CD4-positive, alpha-beta T cell treated with Interleukin-12 subunit alpha and Interleukin-12 subunit beta, for 1 hour (primary cell): ENCODE data around the gene KCNE1.
"Not testable (repeated sequence)": the region's sequence is repeated elsewhere in the genome, so short reads cannot be mapped to it uniquely, and the experiment has no call there.

Experiments used
- DNase-seq: peaks from one replicate; pipeline ENCODE4 v3.0.0-alpha.2; 2020

The KCNE1 gene

DNA sequence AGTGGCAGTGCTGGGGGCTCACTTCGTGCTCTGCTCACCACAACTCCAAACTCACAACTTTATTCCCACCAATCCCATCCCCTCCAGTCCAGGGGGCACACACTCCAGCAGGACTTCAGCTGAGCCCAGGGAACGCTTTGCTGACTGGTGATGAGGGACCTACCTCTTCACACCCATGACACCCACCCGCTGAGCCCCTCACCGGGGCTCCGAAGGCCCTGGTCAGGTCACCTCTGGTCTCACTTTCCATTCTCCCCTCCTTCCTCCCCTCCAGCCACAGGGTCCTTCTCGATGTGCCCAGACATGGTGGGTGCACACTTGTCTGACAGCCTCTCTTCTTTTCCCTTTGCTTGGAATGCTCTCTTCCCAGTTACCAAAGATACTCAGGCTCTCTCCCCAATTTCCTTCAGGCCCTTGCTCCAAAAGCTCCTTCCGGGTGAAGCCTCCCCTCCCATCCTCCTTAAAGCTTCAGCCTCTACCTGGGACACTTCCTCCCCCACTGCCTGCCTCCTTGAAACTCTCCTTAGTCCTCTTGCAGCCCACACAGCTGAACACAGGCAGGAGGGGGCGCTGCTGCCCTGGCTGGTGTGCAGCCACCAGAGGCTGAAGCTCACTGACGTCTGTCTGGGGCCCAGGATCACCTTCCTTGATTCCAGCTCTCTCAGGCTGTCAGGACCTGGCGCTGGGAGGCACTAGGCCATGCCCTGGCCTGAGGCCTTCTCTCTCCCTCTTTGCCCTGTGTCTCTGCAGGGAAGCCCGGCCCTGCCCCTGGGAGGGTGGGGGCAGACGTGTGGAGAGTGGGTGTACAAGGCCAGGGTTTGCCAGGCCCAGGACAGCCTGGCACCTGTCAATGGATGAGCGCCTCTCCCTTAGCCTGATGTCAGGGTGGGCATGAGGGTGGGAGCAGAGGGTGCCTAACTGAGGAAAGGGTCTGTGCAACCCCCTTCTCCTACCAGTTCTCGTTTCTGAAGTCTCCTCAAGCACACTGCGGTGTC lies 1.6 kb downstream of the KCNE1 start:
- DNase-seq, result peak; percentile 13

GRCh38 chr21:34509151-34509550 lies 2.9 kb downstream of the KCNE1 start:
- no peak for DNase-seq

- DNase-seq, result no peak
These were observed 7.4 kb downstream of the KCNE1 start for GRCh38 chr21:34504595-34504994.

DNA sequence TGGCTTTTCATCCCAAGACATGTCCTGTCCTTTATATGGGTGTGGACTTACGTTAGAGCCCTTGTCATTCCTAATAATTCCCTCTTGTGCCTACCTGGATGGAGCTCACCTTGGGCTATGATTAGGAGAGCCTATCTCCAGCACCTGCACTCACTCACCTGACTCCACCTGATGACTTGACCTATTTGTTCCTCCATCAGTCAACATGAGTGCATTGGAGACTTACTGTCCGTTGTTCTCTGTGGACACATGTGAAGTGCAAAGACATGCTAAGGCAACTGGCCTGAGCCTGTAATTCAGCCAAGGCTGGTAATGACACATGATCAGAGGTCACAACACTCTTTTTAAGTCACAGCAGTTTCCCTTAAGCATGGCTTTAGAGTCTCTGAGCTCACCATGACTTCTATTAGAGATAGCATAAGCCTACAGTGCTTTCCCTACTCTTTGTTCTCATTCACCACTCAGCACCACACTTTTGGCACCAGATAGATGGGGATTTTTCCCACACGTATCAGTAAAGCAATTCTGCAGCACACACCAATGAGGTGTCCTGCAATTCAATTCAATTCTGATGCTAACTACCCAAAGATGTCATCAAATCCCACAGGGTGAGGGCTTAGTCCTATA lies 9.4 kb downstream of the KCNE1 start:
- no peak for DNase-seq

DNA sequence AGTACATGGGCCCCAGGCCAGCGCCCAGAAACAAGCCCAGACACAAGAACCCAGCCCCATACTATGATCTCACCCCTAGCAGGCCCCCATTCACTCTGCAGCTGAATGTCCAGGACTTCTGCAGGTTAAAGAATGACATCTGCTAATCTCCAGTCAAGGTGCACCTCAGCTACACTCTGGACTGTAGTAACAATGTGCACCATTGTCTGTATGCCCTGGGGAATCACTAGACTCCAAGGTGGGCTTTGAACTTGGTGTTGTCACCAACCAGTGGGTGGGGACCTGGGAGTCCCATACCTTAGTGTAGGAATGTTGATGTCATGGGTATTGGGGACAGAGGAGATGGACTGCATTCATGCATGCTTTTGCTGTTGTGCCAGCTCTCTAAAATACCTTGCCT lies 10.3 kb downstream of the KCNE1 start:
- DNase-seq, result no peak

DNA sequence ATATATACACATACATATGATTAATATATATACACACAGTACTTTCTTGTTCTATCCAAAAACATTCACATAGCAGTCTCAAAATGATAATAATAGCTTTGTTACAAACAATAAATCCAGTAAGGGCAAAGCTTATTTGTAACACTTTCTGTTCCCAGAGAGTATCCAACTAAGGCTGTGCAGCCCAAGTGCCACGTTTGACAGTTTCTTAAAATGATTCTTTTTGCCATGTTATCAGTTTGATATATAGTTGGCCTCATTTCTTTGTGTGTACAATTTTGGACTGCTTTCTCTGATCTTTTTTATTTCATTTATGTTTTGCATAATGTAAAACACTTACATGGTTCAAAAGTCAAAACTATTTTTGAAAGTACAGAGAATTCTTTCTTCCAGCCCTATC lies 11.8 kb downstream of the KCNE1 start:
- DNase-seq, result no peak

DNA sequence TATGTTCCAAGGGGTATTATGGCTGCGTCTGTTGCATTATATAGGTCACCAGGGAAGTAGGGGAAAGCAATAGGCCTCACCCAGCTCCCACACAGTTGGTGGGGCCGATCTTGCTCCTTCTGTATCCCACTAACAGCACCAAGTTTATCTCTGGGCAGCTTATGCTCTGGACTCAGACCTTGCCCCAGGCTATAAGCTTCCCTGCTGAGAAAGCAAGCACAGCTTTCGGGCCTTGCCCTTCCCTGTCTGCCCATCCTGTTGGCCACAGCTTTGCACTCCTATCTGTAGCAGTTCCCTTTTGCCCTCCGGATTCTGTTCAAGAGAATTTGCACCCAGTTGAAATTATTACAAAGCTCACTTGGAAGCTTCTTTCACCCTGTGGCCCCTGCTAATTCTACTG lies 12.9 kb downstream of the KCNE1 start:
- DNase-seq, result no peak

GRCh38 chr21:34498623-34499022 lies 13.4 kb downstream of the KCNE1 start:
- DNase-seq, result no peak

GRCh38 chr21:34483854-34484253 lies 28.2 kb downstream of the KCNE1 start:
- not testable (repeated sequence) for DNase-seq

DNA sequence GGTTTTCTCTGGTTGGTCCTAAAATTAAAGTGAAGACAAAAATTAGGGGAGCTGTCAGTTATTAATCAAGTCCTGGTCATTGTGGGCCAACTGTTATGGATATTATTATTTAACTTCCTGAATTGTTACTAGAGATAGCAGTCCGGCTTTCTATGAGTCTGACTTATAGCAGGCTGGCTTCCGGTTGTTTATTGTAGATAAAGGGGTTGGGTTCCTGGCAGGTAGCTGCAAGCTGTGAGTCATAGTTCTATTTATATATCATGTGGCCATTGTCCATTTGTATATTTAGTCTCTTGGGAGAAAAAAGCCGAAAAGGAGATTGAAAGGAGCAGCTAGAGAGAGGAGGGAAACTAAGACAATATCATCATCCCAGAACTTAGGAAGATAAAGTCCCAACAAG lies 28.6 kb downstream of the KCNE1 start:
- DNase-seq, result not testable (repeated sequence)

DNA sequence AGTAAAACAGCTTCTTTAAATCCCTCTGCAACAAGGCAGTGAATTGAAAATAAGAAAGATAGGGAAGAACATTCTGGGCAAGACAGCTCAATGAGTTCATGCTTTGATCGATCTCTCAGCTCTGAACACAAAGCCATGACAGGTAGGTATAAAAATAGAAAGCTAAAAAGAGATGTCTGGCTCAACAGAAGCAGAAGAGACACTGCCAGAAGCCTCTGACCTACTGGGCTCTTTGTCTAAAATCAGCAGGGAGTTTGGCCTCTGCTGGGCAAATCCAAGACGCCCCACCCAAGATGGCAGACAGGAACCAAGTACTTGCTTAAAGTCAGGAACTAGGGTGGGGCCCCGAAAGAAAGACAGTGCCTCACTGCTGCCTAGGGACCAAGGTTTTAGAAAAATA lies 44.7 kb downstream of the KCNE1 start:
- DNase-seq, result not testable (repeated sequence)

DNA sequence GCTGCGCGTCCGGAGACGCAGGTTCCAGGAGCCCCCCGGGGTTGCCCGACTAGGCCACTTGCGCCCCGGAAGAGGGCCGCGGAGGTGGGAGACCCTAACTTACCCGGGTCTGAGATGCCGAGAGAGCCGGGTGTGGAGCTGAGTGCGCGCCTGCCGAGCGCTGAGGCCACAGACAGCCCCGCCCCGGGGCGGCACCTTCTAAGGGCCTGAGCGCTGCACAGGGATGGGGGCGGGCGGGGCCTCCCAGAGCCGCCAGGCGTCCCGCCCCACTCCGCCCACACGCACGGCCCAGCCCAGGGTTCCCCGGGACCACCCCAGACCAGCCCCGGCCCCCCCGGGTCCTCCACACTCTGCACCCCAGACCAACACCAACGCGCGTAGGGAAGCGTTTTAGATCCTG lies 52.6 kb downstream of the KCNE1 start:
- DNase-seq, result not testable (repeated sequence)

GRCh38 chr21:34458266-34458665 lies 53.7 kb downstream of the KCNE1 start:
- DNase-seq, result not testable (repeated sequence)

GRCh38 chr21:34456180-34456579 lies 55.8 kb downstream of the KCNE1 start:
- DNase-seq, result not testable (repeated sequence)

GRCh38 chr21:34455628-34456027 lies 56.4 kb downstream of the KCNE1 start:
- DNase-seq, result not testable (repeated sequence)

DNA sequence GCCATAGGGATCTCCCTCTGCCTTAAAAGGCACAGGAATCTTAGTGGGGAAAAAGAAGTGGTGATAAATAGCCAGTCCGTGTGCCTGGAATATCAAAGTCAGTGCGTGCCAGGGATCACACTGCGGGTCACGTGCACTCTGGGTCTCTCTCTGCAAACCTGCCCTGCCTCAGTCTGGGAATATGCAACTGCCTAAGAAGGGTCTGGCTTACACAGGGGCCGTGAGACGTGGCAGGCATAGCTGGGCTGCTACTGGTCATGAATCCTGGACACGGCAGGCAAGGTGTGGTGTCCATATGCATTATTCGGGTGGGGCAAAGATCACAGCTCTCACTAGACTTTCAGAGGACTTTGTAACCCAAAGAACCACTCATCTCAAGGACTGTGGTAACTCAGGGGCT lies 65.0 kb downstream of the KCNE1 start:
- DNase-seq, result not testable (repeated sequence)

DNA sequence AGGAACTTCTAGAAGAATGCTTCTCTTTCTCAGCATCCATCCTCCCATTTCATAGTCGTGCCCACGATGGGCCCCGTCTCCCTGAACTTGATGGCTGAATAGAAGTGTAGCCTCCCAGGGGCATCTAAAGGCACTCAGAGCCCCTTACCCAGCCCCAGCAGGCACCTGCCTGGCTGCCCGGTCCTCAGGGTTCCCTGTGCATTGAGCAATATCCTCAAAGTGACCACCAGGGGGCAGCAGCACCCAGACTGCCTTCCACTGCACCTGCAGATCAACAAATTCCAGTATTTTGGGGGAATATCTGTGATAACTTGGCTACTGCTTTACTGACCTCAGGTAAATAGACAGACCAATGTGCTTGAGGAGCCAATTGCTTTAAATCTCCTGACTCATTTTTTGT lies 68.5 kb downstream of the KCNE1 start:
- DNase-seq, result not testable (repeated sequence)

- DNase-seq, result not testable (repeated sequence)
These were observed 82.3 kb downstream of the KCNE1 start for GRCh38 chr21:34429710-34430109.

- DNase-seq, result not testable (repeated sequence)
These were observed 83.6 kb downstream of the KCNE1 start for GRCh38 chr21:34428441-34428840.

GRCh38 chr21:34427339-34427738 lies 84.7 kb downstream of the KCNE1 start:
- not testable (repeated sequence) for DNase-seq

- DNase-seq, result not testable (repeated sequence)
These were observed 88.2 kb downstream of the KCNE1 start, which contains the start of gene SMIM34 for GRCh38 chr21:34423805-34424204. TSS of gene SMIM34 (minus strand) at chr21:34423951. CDS start at chr21:34423839, 112 bp downstream.

DNA sequence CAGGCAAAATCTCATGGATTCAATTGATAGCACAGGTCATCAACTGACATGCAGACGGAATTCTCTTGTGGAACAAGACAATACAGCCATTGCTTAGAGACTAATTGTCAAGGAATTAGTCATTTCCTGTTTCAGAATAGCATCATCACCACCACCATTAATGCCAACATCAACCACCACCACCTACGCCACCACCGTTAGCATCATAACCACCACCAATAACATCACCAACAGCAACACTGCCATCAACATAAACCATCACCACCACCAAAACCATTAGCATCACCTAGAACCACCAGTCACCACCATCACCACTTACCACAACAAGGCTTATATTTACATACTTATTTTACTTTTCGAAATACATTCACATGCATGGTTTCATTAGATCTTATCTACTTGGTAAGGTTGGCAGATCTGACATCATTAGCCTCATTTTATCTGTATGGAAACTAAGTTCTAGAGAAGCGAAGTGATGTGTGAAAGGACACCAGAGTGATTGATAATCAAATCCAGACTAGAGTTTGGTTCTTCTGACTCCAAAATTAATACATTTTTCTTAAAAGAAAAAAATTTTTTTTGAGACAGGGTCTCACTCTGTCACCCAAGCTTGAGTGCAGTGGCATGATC lies 94.4 kb downstream of the KCNE1 start:
- DNase-seq, result not testable (repeated sequence)

- DNase-seq, result not testable (repeated sequence)
These were observed 104.7 kb downstream of the KCNE1 start for GRCh38 chr21:34407294-34407693.
